ENCODE measurements around the gene SPDYE16. TPM values are rescaled to one million over a fixed set of nuclear protein-coding genes. Genes with fewer than 3 reads are reported as not detected.
"Not testable (repeated sequence)": the region's sequence is repeated elsewhere in the genome, so short reads cannot be mapped to it uniquely, and the experiment has no call there.

Gene SPDYE16
- total and polyA plus RNA-seq, 8 donors, result 0.09 to 0.67 (median 0.37) TPM; not detected in 1

- H3K4me1 ChIP-seq, result no peaks in the 10 kb centered on the region
- intact Hi-C loops (cut with DNase I), result loop anchor here in 1 of 3 donors (5.0 kb wide), 1 partner anchor 487 kb away; no protein-coding TSS in a partner anchor
- ATAC-seq, result peak in 3 of 4 donors; percentile 27 to 46 (median 32)
- H3K27me3 ChIP-seq, result no peaks in the 10 kb centered on the region
- FAIRE-seq, result no peak
- no peak within 1 kb of the TSS for H3K27ac ChIP-seq
- H3K36me3 ChIP-seq, result no peaks in the 10 kb centered on the region
- no peak for TF ChIP-seq CTCF (IDR thresholded peaks at IDR 0.05)
- H3K4me3 ChIP-seq, result no peak within 1 kb of the TSS
- no peaks in the 10 kb centered on the region for H3K9me3 ChIP-seq
- DNase-seq, result peak in 2 of 6 donors; percentile 17 to 77
- WGBS, 2 donors, result 31 to 35% methylated on average over 20 of the region's 20 CpGs
Measured at GRCh38 chr7:76509931-76510877, 32.9 kb downstream of the SPDYE16 start, which contains the start of gene UPK3B. TSS of gene UPK3B (plus strand) at chr7:76510552. CDS start at chr7:76510653, 101 bp downstream.

- Histone ChIP-seq H3K27me3 (no peaks in the 10 kb centered on the region), H3K4me3 (no peak overlapping the region), H3K4me1 (no peaks in the 10 kb centered on the region), H3K9me3 (no peaks in the 10 kb centered on the region), H3K27ac (no peak overlapping the region), H3K36me3 (peaks cover 0 to 3% (median 0%) of the 10 kb centered on the region in 3 donors)
- FAIRE-seq, result no peak
- 85 to 86% methylated on average over 11 of the region's 11 CpGs for WGBS, 2 donors
- TF ChIP-seq CTCF (IDR thresholded peaks at IDR 0.05), result no peak
- no peak for DNase-seq
- ATAC-seq, result peak in 1 of 4 donors; percentile 22
- intact Hi-C loops (cut with DNase I), result loop anchor here in 1 of 3 donors (5.0 kb wide), 1 partner anchor 489 kb away; no protein-coding TSS in a partner anchor
Measured at GRCh38 chr7:76507723-76508406, 35.2 kb downstream of the SPDYE16 start.

- H3K27ac ChIP-seq, H3K4me1 ChIP-seq, ATAC-seq, H3K27me3 ChIP-seq, H3K36me3 ChIP-seq, DNase-seq, FAIRE-seq, H3K9me3 ChIP-seq, H3K4me3 ChIP-seq: not testable (repeated sequence)
- intact Hi-C loops (cut with DNase I), result loop anchor here in 1 of 3 donors (5.0 kb wide), 1 partner anchor 491 kb away; no protein-coding TSS in a partner anchor
- WGBS, 2 donors, result 91 to 92% methylated on average over 8 of the region's 8 CpGs
Measured at GRCh38 chr7:76506643-76507042, 36.5 kb downstream of the SPDYE16 start.

- 85% methylated on average over 5 of the region's 5 CpGs for WGBS, 2 donors
- H3K4me3 ChIP-seq, result no peak overlapping the region
- peaks cover 0 to 8% (median 0%) of the 10 kb centered on the region in 3 donors for H3K36me3 ChIP-seq
- no peak for TF ChIP-seq CTCF (IDR thresholded peaks at IDR 0.05)
- H3K9me3 ChIP-seq, result no peaks in the 10 kb centered on the region
- H3K27me3 ChIP-seq, result no peaks in the 10 kb centered on the region
- DNase-seq, result peak in 1 of 6 donors; percentile 29
- FAIRE-seq, result no peak
- no peak overlapping the region for H3K27ac ChIP-seq
- no peaks in the 10 kb centered on the region for H3K4me1 ChIP-seq
- ATAC-seq, result no peak
- intact Hi-C loops (cut with DNase I), result loop anchor here in 1 of 3 donors (5.0 kb wide), 1 partner anchor 491 kb away; no protein-coding TSS in a partner anchor
Measured at GRCh38 chr7:76506081-76506440, 37.0 kb downstream of the SPDYE16 start.
